Stimulated activated effector memory CD8-positive, alpha-beta T cell treated with anti-CD3 and anti-CD28 coated beads, Interleukin-12 subunit alpha, Interleukin-12 subunit beta, amount 100 ng/mL, for 72 hours (primary cell): Measurements from ENCODE around the gene CLEC3A.
"Not testable (repeated sequence)": the region's sequence is repeated elsewhere in the genome, so short reads cannot be mapped to it uniquely, and the experiment has no call there.

Experiments used
- ATAC-seq: fragments of 150-1000 bp; cut with Tn5 transposase; 2 replicates; pipeline ENCODE4 v1.10.0; 2021
- DNase-seq, 2 donors: peaks; one replicate each; pipeline ENCODE4 v3.0.0; 2021 to 2022; ENCODE audit warnings: low spot score in 2 of 2
- H3K27ac Mint-ChIP-seq: one replicate; pipeline ENCODE4 v1.8.0; 2022; ENCODE audit warnings: mild to moderate bottlenecking, mixed read lengths
- H3K36me3 Mint-ChIP-seq: one replicate; pipeline ENCODE4 v1.8.0; 2022; ENCODE audit warnings: mild to moderate bottlenecking, mixed read lengths
- H3K4me1 Mint-ChIP-seq: one replicate; pipeline ENCODE4 v1.8.0; 2022; ENCODE audit warnings: mixed read lengths
- H3K4me3 Mint-ChIP-seq: one replicate; pipeline ENCODE4 v1.8.0; 2022; ENCODE audit warnings: mild to moderate bottlenecking, mixed read lengths
- H3K9me3 Mint-ChIP-seq: one replicate; pipeline ENCODE4 v1.8.0; 2022; ENCODE audit warnings: mixed read lengths

CLEC3A gene

GRCh38 chr16:78002915-78003538, 19.3 kb upstream of the CLEC3A start:
- peak; percentile 57 to 88 for DNase-seq
- Mint-ChIP-seq H3K27ac (no peak overlapping the region), H3K36me3 (no peaks in the 10 kb centered on the region), H3K4me1 (no peaks in the 10 kb centered on the region), H3K9me3 (no peaks in the 10 kb centered on the region), H3K4me3 (no peak overlapping the region)
- peak; percentile 89 for ATAC-seq

GRCh38 chr16:78004517-78004916, 17.8 kb upstream of the CLEC3A start:
- DNase-seq (no peak), ATAC-seq (no peak)
- Mint-ChIP-seq H3K4me1 (no peaks in the 10 kb centered on the region), H3K4me3 (no peak overlapping the region), H3K36me3 (no peaks in the 10 kb centered on the region), H3K9me3 (no peaks in the 10 kb centered on the region), H3K27ac (no peak overlapping the region)

GRCh38 chr16:78005881-78006280, 16.5 kb upstream of the CLEC3A start:
- DNase-seq (no peak), ATAC-seq (no peak)
- Mint-ChIP-seq H3K36me3 (no peaks in the 10 kb centered on the region), H3K27ac (no peak overlapping the region), H3K9me3 (no peaks in the 10 kb centered on the region), H3K4me3 (no peak overlapping the region), H3K4me1 (no peaks in the 10 kb centered on the region)

- Mint-ChIP-seq H3K27ac (no peak overlapping the region), H3K4me3 (no peak overlapping the region), H3K36me3 (no peaks in the 10 kb centered on the region), H3K9me3 (no peaks in the 10 kb centered on the region), H3K4me1 (no peaks in the 10 kb centered on the region)
- DNase-seq (no peak), ATAC-seq (no peak)
Measured at GRCh38 chr16:78007121-78007520, 15.2 kb upstream of the CLEC3A start.

- Mint-ChIP-seq H3K36me3 (no peaks in the 10 kb centered on the region), H3K4me3 (no peak overlapping the region), H3K27ac (no peak overlapping the region), H3K9me3 (peaks cover 2% of the 10 kb centered on the region), H3K4me1 (no peaks in the 10 kb centered on the region)
- ATAC-seq (no peak), DNase-seq (no peak)
Measured at GRCh38 chr16:78024159-78024558, 1.8 kb downstream of the CLEC3A start.

GRCh38 chr16:78025631-78026030, 3.3 kb downstream of the CLEC3A start:
- H3K36me3 Mint-ChIP-seq: no peaks in the 10 kb centered on the region
- no peaks in the 10 kb centered on the region for H3K4me1 Mint-ChIP-seq
- no peak for DNase-seq
- H3K9me3 Mint-ChIP-seq: no peaks in the 10 kb centered on the region
- no peak overlapping the region for H3K27ac Mint-ChIP-seq
- H3K4me3 Mint-ChIP-seq: no peak overlapping the region
- ATAC-seq: no peak

GRCh38 chr16:78028018-78028417, 5.7 kb downstream of the CLEC3A start:
- no peak overlapping the region for H3K4me3 Mint-ChIP-seq
- no peaks in the 10 kb centered on the region for H3K36me3 Mint-ChIP-seq
- DNase-seq (no peak), ATAC-seq (no peak)
- no peaks in the 10 kb centered on the region for H3K4me1 Mint-ChIP-seq
- no peaks in the 10 kb centered on the region for H3K9me3 Mint-ChIP-seq
- no peak overlapping the region for H3K27ac Mint-ChIP-seq

GRCh38 chr16:78034530-78034929, 12.2 kb downstream of the CLEC3A start:
- no peaks in the 10 kb centered on the region for H3K4me1 Mint-ChIP-seq
- no peak overlapping the region for H3K27ac Mint-ChIP-seq
- DNase-seq (no peak), ATAC-seq (peak; percentile 58)
- no peaks in the 10 kb centered on the region for H3K36me3 Mint-ChIP-seq
- no peak overlapping the region for H3K4me3 Mint-ChIP-seq
- no peaks in the 10 kb centered on the region for H3K9me3 Mint-ChIP-seq

- no peaks in the 10 kb centered on the region for H3K9me3 Mint-ChIP-seq
- ATAC-seq: no peak
- no peak overlapping the region for H3K27ac Mint-ChIP-seq
- no peak for DNase-seq
- H3K4me1 Mint-ChIP-seq: no peaks in the 10 kb centered on the region
- no peaks in the 10 kb centered on the region for H3K36me3 Mint-ChIP-seq
- H3K4me3 Mint-ChIP-seq: no peak overlapping the region
Measured at GRCh38 chr16:78035012-78035411, 12.7 kb downstream of the CLEC3A start.

- no peaks in the 10 kb centered on the region for H3K4me1 Mint-ChIP-seq
- no peak for ATAC-seq
- no peaks in the 10 kb centered on the region for H3K9me3 Mint-ChIP-seq
- DNase-seq: no peak
- H3K4me3 Mint-ChIP-seq: no peak overlapping the region
- no peak overlapping the region for H3K27ac Mint-ChIP-seq
- H3K36me3 Mint-ChIP-seq: no peaks in the 10 kb centered on the region
Measured at GRCh38 chr16:78040396-78040795, 18.0 kb downstream of the CLEC3A start.

GRCh38 chr16:78045865-78046581, 23.7 kb downstream of the CLEC3A start:
- no peak overlapping the region for H3K4me3 Mint-ChIP-seq
- ATAC-seq (peak; percentile 59), DNase-seq (peak; percentile 5 to 62)
- H3K27ac Mint-ChIP-seq: no peak overlapping the region
- H3K36me3 Mint-ChIP-seq: no peaks in the 10 kb centered on the region
- no peaks in the 10 kb centered on the region for H3K4me1 Mint-ChIP-seq
- no peaks in the 10 kb centered on the region for H3K9me3 Mint-ChIP-seq

- H3K4me3 Mint-ChIP-seq: no peak overlapping the region
- no peaks in the 10 kb centered on the region for H3K36me3 Mint-ChIP-seq
- DNase-seq (no peak), ATAC-seq (no peak)
- H3K27ac Mint-ChIP-seq: no peak overlapping the region
- H3K9me3 Mint-ChIP-seq: no peaks in the 10 kb centered on the region
- H3K4me1 Mint-ChIP-seq: no peaks in the 10 kb centered on the region
Measured at GRCh38 chr16:78048319-78048718, 26.0 kb downstream of the CLEC3A start.

GRCh38 chr16:78050734-78051400, 28.5 kb downstream of the CLEC3A start:
- no peak overlapping the region for H3K4me3 Mint-ChIP-seq
- H3K36me3 Mint-ChIP-seq: no peaks in the 10 kb centered on the region
- H3K4me1 Mint-ChIP-seq: no peaks in the 10 kb centered on the region
- H3K9me3 Mint-ChIP-seq: no peaks in the 10 kb centered on the region
- DNase-seq (no peak), ATAC-seq (no peak)
- no peak overlapping the region for H3K27ac Mint-ChIP-seq

- DNase-seq (no peak), ATAC-seq (no peak)
- H3K4me3 Mint-ChIP-seq: no peak overlapping the region
- no peaks in the 10 kb centered on the region for H3K9me3 Mint-ChIP-seq
- no peak overlapping the region for H3K27ac Mint-ChIP-seq
- no peaks in the 10 kb centered on the region for H3K36me3 Mint-ChIP-seq
- no peaks in the 10 kb centered on the region for H3K4me1 Mint-ChIP-seq
Measured at GRCh38 chr16:78057803-78058564, 35.6 kb downstream of the CLEC3A start.

GRCh38 chr16:78059806-78060205, 37.5 kb downstream of the CLEC3A start:
- H3K27ac Mint-ChIP-seq, H3K4me3 Mint-ChIP-seq, ATAC-seq, H3K9me3 Mint-ChIP-seq, DNase-seq, H3K36me3 Mint-ChIP-seq, H3K4me1 Mint-ChIP-seq: not testable (repeated sequence)
